ENCODE data around the gene EYS.

EYS gene

GRCh38 chr6:64703922-64704321, 1003.1 kb downstream of the EYS start:
- no peak for DNase-seq

- no peak for DNase-seq
Measured at GRCh38 chr6:64696053-64696452, 1011.0 kb downstream of the EYS start.

GRCh38 chr6:64694356-64694755, 1012.7 kb downstream of the EYS start:
- DNase-seq = no peak

GRCh38 chr6:64691064-64691463, 1016.0 kb downstream of the EYS start:
- no peak for DNase-seq

GRCh38 chr6:64685401-64685800, 1021.6 kb downstream of the EYS start:
- DNase-seq = no peak

GRCh38 chr6:64683682-64684081, 1023.3 kb downstream of the EYS start:
- DNase-seq = no peak

- DNase-seq = no peak
Measured at GRCh38 chr6:64681416-64682160, 1025.4 kb downstream of the EYS start.

GRCh38 chr6:64680446-64680845, 1026.6 kb downstream of the EYS start:
- DNase-seq = no peak

GRCh38 chr6:64679416-64679815, 1027.6 kb downstream of the EYS start:
- no peak for DNase-seq

GRCh38 chr6:64672651-64673050, 1034.4 kb downstream of the EYS start:
- no peak for DNase-seq

GRCh38 chr6:64672131-64672530, 1034.9 kb downstream of the EYS start:
- DNase-seq = no peak

GRCh38 chr6:64665137-64665536, 1041.9 kb downstream of the EYS start:
- DNase-seq = no peak

GRCh38 chr6:64664480-64664879, 1042.5 kb downstream of the EYS start:
- no peak for DNase-seq

GRCh38 chr6:64644024-64644423, 1063.0 kb downstream of the EYS start:
- DNase-seq = no peak

- no peak for DNase-seq
Measured at GRCh38 chr6:64630901-64631300, 1076.1 kb downstream of the EYS start.

GRCh38 chr6:64622944-64623343, 1084.1 kb downstream of the EYS start:
- no peak for DNase-seq

GRCh38 chr6:64602993-64603392, 1104.0 kb downstream of the EYS start:
- DNase-seq = no peak

- DNase-seq = no peak
Measured at GRCh38 chr6:64591676-64592036, 1115.4 kb downstream of the EYS start.

GRCh38 chr6:64590965-64591675, 1115.9 kb downstream of the EYS start:
- DNase-seq = no peak

- DNase-seq = no peak
Measured at GRCh38 chr6:64589961-64590360, 1117.1 kb downstream of the EYS start.

- no peak for DNase-seq
Measured at GRCh38 chr6:64580346-64580745, 1126.7 kb downstream of the EYS start.

GRCh38 chr6:64553249-64553786, 1153.7 kb downstream of the EYS start:
- DNase-seq = no peak

GRCh38 chr6:64547594-64548268, 1159.3 kb downstream of the EYS start:
- no peak for DNase-seq

- no peak for DNase-seq
Measured at GRCh38 chr6:64539917-64540316, 1167.1 kb downstream of the EYS start.
